Measurements from ENCODE around the gene STEAP1B. TPM values are rescaled to one million over a fixed set of nuclear protein-coding genes. Genes with fewer than 3 reads are reported as not detected.
A peak's percentile ranks its signal among the peaks of the same experiment; 100 is the strongest.
"Not testable (repeated sequence)": the region's sequence is repeated elsewhere in the genome, so short reads cannot be mapped to it uniquely, and the experiment has no call there.

STEAP1B gene
- 2.0 TPM for total RNA-seq

GRCh38 chr7:22499888-22500689, at the start of gene STEAP1B:
STEAP1B (minus strand) TSS chr7:22500188; CDS start chr7:22494855, 5,333 bp downstream.
- peak; percentile 90 for ATAC-seq

GRCh38 chr7:22549051-22549450, 49.1 kb upstream of the STEAP1B start:
- ATAC-seq = peak; percentile 78

GRCh38 chr7:22548313-22548712, 48.3 kb upstream of the STEAP1B start:
- ATAC-seq = no peak

GRCh38 chr7:22546769-22547168, 46.8 kb upstream of the STEAP1B start:
- no peak for ATAC-seq

- ATAC-seq = no peak
Observed at GRCh38 chr7:22545529-22545928, 45.5 kb upstream of the STEAP1B start.

GRCh38 chr7:22544245-22544644, 44.3 kb upstream of the STEAP1B start:
- no peak for ATAC-seq

GRCh38 chr7:22543169-22543568, 43.2 kb upstream of the STEAP1B start:
- no peak for ATAC-seq

- ATAC-seq = no peak
Observed at GRCh38 chr7:22542669-22543068, 42.7 kb upstream of the STEAP1B start.

GRCh38 chr7:22542254-22542653, 42.3 kb upstream of the STEAP1B start:
- ATAC-seq = no peak

- no peak for ATAC-seq
Observed at GRCh38 chr7:22541789-22542188, 41.8 kb upstream of the STEAP1B start.

GRCh38 chr7:22528537-22528936, 28.5 kb upstream of the STEAP1B start:
- not testable (repeated sequence) for ATAC-seq

- not testable (repeated sequence) for ATAC-seq
Observed at GRCh38 chr7:22524353-22524947, 24.5 kb upstream of the STEAP1B start.

GRCh38 chr7:22523478-22524352, 23.7 kb upstream of the STEAP1B start:
- ATAC-seq = peak; percentile 55

- ATAC-seq = not testable (repeated sequence)
Observed at GRCh38 chr7:22519560-22519959, 19.6 kb upstream of the STEAP1B start.

- not testable (repeated sequence) for ATAC-seq
Observed at GRCh38 chr7:22516950-22517349, 17.0 kb upstream of the STEAP1B start.

- ATAC-seq = not testable (repeated sequence)
Observed at GRCh38 chr7:22514963-22515362, 15.0 kb upstream of the STEAP1B start.

GRCh38 chr7:22507320-22507719, 7.3 kb upstream of the STEAP1B start:
- not testable (repeated sequence) for ATAC-seq

GRCh38 chr7:22506316-22507020, 6.5 kb upstream of the STEAP1B start:
- peak; percentile 13 for ATAC-seq

GRCh38 chr7:22504519-22504918, 4.5 kb upstream of the STEAP1B start:
- ATAC-seq = not testable (repeated sequence)

- not testable (repeated sequence) for ATAC-seq
Observed at GRCh38 chr7:22502104-22502503, 2.1 kb upstream of the STEAP1B start.

- peak; percentile 48 for ATAC-seq
Observed at GRCh38 chr7:22501336-22501735, 1.3 kb upstream of the STEAP1B start.

- ATAC-seq = no peak
Observed at GRCh38 chr7:22499044-22499443, 944 bp downstream of the STEAP1B start.

Measured in esophagus mucosa (tissue), 1 donor.